Amygdala (tissue), 56 donors: ENCODE measurements around the gene ZFYVE19.

Experiments used
- DNase-seq, 56 donors: peaks; one replicate each; lab custom pipeline; 2025; lab: John Stamatoyannopoulos, UW

Gene ZFYVE19

GRCh38 chr15:40808861-40809450 is 2.1 kb downstream of the ZFYVE19 start:
- DNase-seq = no peak

GRCh38 chr15:40812721-40813425 is 6.0 kb downstream of the ZFYVE19 start:
- no peak for DNase-seq

DNA sequence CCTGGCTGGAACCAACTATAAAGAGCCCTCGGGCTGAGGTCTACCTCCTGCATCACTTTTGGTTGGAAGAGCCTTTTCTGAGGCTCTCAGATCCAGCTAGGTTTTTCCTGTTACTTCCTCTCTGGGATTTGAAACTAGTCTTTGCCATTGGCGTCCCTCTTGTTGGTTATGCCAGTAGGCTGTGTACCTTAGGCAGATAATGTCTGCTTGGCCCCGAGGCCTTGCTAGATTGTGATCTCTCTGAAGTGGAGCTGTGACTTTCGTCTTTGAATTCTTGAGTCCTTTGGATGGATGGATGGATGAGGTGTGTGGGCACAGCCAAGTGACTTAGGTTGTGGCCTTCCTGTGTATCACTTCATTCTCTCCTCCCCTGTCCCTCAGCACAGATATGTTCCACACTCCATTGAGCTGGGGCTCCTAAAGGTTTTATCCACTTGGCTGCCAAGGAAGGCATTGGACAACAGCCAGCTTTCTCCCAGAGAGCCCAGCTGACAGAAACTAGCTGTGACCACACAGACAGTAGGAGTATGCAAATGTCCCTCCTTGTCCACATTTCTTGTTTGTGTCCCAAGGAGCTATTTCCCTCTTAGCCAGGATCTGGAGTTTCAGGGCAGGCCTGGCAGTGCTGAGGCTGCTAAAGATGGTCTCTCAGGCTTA is 8.3 kb downstream of the ZFYVE19 start:
- DNase-seq = peak in 12 of 56 donors; percentile 2 to 20 (median 6)

- no peak for DNase-seq
Observed at GRCh38 chr15:40819048-40819447, 12.2 kb downstream of the ZFYVE19 start.

DNA sequence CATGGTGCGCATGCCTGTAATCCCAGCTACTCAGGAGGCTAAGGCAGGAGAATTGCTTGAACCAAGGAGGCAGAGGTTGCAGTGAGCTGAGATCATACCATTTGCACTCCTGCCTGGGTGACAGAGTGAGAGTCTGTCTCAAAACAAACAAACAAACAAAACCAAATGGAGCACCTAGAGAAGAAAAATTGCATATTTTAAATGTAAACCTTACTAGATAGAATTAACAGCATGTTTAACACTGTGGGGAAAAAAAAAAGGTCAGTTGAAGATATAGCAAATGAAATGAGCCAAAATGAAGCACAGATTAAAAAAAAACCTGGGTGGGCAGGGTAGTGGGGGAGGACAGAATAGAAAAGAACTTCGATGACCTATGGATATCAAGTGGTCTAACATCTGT is 14.3 kb downstream of the ZFYVE19 start:
- no peak for DNase-seq

DNA sequence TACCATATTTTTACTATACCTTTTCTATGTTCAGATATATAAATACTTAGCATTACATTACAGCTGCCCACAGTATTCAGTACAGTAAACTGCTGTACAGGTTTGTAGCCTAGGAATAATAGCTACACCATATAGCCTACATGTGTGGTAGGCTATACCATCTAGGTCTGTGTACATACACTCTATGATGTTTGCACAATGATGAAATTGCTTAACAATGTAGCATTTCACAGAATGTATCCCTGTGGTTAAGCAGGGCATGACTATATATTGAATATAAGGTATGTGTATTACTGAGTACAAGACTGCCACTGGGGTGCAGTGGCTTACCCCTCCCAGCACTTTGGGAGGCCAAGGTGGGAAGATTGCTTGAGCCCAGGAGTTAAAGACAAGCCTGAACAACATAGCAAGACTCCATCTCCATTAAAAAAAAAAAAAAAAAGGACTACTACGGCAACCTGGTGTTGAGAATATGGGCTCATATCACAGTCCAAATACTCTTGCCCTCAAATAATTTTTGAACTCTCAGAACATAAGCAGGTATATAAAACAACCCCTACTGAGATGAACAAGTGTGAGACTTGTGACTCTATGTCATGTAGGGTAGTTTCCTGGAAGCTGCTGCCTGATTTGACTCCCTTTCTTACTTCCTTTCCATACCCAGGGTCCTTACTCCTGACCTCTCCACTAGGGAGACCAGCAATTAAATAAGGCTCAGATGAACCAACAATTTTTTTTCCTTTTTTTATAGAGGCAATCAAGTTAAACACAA is 16.9 kb downstream of the ZFYVE19 start:
- DNase-seq = no peak

DNA sequence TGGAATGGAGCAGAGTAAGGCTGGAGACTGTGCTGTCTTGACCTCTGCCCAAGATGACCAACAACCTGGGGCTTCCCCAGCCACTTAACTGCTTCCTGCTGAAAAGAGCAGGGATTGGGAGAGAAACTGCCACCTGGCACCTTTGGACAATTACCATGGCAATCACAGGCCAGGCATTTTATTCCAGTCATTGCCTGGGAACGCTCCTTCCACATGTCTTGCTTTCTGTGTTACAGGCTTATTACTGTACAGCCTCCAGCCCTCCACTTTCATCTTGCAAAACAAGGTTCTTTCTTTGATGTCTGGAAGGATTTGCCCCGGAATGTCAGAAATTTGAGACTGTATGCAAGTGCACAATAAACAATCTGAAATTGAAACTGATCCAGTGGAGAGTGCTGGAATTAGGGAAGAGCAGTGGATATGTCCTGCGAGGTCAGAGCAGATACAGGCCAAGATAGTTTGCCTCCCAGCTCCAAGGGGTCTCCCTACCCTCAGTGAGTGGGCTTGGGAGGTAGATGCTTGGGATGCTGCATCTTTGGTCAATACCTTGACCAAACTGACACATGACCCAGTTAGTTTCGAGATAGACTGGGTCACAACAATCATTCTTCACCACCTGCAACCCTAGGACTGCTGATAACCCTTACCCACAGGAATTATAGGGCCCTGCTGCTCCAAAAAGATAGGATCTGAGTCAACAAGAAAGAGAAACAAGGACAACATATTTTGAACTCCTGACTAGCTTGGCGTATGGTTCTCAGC is 19.0 kb downstream of the ZFYVE19 start:
- DNase-seq = no peak

DNA sequence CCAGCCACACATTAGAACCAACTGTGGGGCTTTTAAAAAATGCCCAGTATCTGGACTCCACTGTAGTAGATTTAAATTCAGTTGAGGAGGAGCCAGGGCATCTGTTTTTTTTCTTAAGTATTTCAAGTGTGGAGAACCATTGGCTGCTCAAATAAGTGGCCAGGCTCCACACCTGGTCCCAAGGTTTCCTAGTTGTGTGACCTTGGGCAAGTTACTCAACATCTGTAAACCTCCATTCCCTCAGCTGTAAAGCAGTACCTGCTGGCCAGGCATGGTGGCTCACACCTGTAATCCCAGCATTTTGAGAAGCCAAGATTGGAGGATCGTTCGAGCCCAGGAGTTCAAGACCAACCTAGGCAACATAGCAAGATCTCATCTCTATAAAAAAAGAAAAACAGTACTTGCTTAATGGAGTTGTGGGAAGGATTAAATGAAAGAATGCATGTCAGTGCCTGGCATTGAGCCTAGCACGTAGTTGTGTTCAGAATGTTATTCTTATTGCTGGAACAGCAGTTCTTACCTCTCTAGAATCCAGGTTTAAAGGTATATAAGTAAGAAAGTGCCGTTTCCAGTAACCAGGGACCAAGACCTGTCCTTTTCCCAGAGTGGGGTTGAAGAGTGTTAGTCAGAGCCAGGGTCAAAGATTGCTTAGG is 19.7 kb downstream of the ZFYVE19 start:
- DNase-seq = no peak

DNA sequence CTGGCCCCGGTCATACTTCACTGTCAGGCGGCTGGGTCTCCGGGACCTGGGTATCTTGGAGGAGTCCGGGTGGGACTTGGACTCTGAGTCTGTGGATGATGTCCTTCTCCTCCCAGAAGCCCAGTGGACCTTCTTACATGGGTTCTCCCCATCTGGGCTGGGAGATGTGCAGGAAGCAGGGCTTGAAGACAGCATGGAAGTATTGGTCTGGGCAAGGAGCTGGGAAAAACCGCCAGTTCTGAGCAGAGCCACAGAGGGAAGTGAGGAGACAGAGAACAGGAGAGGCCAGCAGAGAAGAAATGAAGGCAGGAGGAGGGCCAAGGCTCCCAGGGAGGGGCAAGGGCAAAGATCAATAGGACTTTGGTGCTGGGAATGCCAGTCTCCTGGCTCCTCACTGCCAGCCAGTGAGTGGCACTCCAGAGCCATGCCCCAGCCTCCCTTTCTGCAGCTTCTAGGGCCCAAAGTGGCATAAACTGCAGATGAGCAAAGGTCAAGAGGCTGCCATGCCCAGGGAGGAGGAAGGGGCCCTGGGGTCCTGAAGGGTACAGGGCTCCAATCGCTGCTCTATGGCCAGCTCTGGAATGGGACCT is 21.7 kb downstream of the ZFYVE19 start, which contains the start of gene PPP1R14D:
PPP1R14D (minus strand) TSS at position 262 of the 590 bp plus-strand sequence; CDS start at position 195, 67 bp downstream.
- no peak for DNase-seq

- no peak for DNase-seq
Observed at GRCh38 chr15:40829115-40829514, 22.2 kb downstream of the ZFYVE19 start.

DNA sequence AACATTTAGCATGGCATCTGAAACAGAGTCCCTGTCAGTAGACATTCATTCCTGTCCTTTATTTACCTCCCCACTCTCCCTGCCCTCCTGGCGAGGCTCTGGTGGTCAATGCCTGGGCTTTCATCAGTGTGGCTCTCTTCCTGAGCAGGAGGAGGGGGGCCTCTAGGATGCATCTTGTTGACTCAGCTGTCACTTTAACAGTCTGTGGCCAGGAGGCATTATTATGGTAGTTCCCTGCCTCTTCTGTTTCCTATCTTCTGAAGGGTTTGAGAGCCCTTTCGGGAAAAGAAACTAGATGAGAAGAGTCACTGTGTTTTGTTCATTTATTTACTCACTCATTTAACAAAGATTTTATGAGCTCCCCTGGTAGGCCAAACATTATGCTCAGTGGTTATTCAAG is 24.0 kb downstream of the ZFYVE19 start:
- DNase-seq = no peak

GRCh38 chr15:40831861-40832260 is 25.0 kb downstream of the ZFYVE19 start:
- DNase-seq = no peak

GRCh38 chr15:40832903-40833302 is 26.0 kb downstream of the ZFYVE19 start:
- DNase-seq = no peak

DNA sequence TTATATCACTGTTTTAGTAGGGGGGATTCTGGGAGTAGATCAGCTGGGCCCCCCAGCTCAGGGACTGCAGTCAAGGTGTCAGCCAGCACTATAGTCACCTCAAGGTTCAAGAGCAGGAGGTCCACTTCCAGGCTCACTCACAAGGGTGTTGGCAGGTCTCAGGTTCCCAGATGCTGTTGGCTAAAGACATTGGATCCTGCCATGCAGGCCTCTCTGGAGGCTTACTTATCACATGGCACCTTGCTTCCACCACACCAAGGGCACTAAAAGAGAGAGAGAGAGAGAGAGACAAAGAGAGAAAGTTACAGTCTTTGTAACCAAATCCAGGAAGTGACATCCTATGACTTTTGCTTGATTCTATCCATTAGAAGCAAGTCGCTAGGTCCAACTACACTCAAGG is 29.1 kb downstream of the ZFYVE19 start:
- DNase-seq = no peak

GRCh38 chr15:40838756-40839155 is 31.9 kb downstream of the ZFYVE19 start:
- no peak for DNase-seq

- no peak for DNase-seq
Observed at GRCh38 chr15:40841741-40842140, 34.9 kb downstream of the ZFYVE19 start.

- no peak for DNase-seq
Observed at GRCh38 chr15:40843261-40843884, 36.5 kb downstream of the ZFYVE19 start.

DNA sequence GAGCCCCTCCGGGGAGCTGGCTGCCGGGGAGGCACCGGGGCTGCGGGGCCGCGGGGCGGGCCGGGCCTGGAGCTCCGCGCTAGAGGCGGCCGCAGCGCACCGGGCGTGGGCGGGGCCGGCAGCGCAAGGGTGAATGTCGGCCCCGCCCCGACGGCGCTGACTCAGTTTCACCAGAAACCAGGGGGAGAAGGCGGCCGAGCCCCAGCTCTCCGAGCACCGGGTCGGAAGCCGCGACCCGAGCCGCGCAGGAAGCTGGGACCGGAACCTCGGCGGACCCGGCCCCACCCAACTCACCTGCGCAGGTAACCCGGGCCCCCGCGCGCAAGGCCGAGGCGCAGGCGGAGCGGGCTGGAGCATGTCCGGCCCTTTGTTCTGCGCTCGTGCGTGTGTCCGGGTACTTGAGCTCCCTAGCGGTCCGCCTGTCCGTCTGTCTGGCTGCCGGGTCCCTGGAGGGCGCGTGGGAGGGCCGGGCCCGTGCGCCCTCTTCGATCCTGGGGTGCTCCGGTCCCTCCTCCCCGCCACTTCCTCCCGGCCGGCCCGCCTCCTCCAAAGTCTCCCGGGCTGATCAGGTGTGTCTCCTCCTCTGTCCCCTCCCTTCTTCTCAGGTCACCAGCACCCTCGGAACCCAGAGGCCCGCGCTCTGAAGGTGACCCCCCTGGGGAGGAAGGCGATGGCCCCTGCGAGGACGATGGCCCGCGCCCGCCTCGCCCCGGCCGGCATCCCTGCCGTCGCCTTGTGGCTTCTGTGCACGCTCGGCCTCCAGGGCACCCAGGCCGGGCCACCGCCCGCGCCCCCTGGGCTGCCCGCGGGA is 37.2 kb downstream of the ZFYVE19 start, which contains the start of gene SPINT1:
SPINT1 (plus strand) TSS at position 164 of the 811 bp plus-strand sequence; CDS start at position 671, 507 bp downstream.
- no peak for DNase-seq
